MM.1S (cell line): ENCODE data around the gene STX3.

ENCODE experiments used
- DNase-seq: peaks from one replicate; pipeline ENCODE4 v3.0.0-alpha.2; 2015
- H2AFZ ChIP-seq: fragments of 300-600 bp; sonication (generic); 2 replicates; pipeline ENCODE4 v1.6.0; 2016; ENCODE audit warnings: antibody characterized with exemption, low read length
- H3F3A ChIP-seq: fragments of 300-600 bp; sonication (generic); 2 replicates; pipeline ENCODE4 v1.6.1; 2016; ENCODE audit warnings: mild to moderate bottlenecking, antibody characterized with exemption, low read length, moderate library complexity, mixed read lengths; ENCODE audit not compliant: insufficient read depth
- H3K27ac ChIP-seq: fragments of 300-600 bp; sonication (generic); 2 replicates; pipeline ENCODE4 v1.5.1; 2016; ENCODE audit warnings: mild to moderate bottlenecking, low read length
- H3K27me3 ChIP-seq: fragments of 300-600 bp; sonication (generic); replicated peaks from 2 replicates; pipeline ENCODE4 v1.6.0; 2016; ENCODE audit warnings: low read length; ENCODE audit not compliant: insufficient read depth
- H3K36me3 ChIP-seq: fragments of 300-600 bp; sonication (generic); replicated peaks from 2 replicates; pipeline ENCODE4 v1.6.1; 2016; ENCODE audit warnings: mild to moderate bottlenecking, low read length, mixed read lengths; ENCODE audit not compliant: insufficient read depth
- H3K4me1 ChIP-seq: fragments of 300-600 bp; sonication (generic); 2 replicates; pipeline ENCODE4 v1.6.1; 2016; ENCODE audit warnings: low read length, mixed read lengths
- H3K4me2 ChIP-seq: fragments of 300-600 bp; sonication (generic); 2 replicates; pipeline ENCODE4 v1.6.0; 2016; ENCODE audit warnings: low read depth, low read length
- H3K4me3 ChIP-seq: fragments of 300-600 bp; sonication (generic); 2 replicates; pipeline ENCODE4 v1.5.1; 2016; ENCODE audit warnings: low read length, mixed read lengths
- H3K79me2 ChIP-seq: fragments of 300-600 bp; sonication (generic); 2 replicates; pipeline ENCODE4 v1.6.1; 2016; ENCODE audit warnings: mixed run types, low read length, mixed read lengths
- H3K9ac ChIP-seq: fragments of 300-600 bp; sonication (generic); 2 replicates; pipeline ENCODE4 v1.6.1; 2016; ENCODE audit warnings: low read length, mixed read lengths
- H3K9me2 ChIP-seq: fragments of 300-600 bp; sonication (generic); replicated peaks from 2 replicates; pipeline ENCODE4 v1.6.1; 2016; ENCODE audit warnings: mild to moderate bottlenecking, low read length, mixed read lengths; ENCODE audit not compliant: insufficient read depth
- H3K9me3 ChIP-seq: fragments of 300-600 bp; sonication (generic); replicated peaks from 2 replicates; pipeline ENCODE4 v1.6.1; 2016; ENCODE audit warnings: mild to moderate bottlenecking, low read length, mixed read lengths; ENCODE audit not compliant: insufficient read depth
- H4K20me1 ChIP-seq: fragments of 300-600 bp; sonication (generic); 2 replicates; pipeline ENCODE4 v1.6.1; 2016; ENCODE audit warnings: mild to moderate bottlenecking, low read length, moderate library complexity, mixed read lengths; ENCODE audit not compliant: insufficient read depth
- EZH2 ChIP-seq: fragments of 300-600 bp; sonication (generic); optimal IDR thresholded peaks from 2 replicates; pipeline ENCODE3; 2017; ENCODE audit warnings: low read depth, mild to moderate bottlenecking, antibody characterized with exemption, low read length, mixed read lengths
- EZH2phosphoT487 ChIP-seq: fragments of 300-600 bp; sonication (generic); IDR thresholded peaks from 2 replicates; pipeline ENCODE4 v1.6.1; 2018; ENCODE audit warnings: antibody characterized with exemption, low read length
- TF ChIP-seq, protein P1 (sequence below): fragments of 300-600 bp; sonication (generic); IDR thresholded peaks from 2 replicates; pipeline ENCODE4 v1.5.1; 2016; ENCODE audit warnings: antibody characterized with exemption, low read length, mixed read lengths

STX3 gene

DNA sequence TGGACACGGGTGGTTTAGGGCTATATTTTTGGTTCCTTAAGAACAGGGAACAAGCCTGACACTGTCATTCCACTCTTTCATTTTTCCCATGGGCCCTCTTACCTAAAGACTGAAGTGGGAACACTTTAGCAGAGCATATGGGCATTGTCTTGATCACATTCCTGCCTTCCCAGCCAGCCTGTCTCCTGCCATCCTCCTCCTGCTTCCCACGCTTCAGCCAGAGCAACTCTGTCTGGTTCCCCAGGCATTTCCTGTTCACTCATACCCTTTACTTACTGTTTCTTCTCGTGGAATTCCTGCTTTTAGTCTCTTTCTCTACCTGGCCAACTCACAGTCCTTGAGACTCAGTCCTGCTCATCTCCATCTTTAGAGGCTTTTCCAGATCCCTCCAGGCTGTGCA is 32.6 kb downstream of the STX3 start:
- H3K4me3 ChIP-seq, result no peak overlapping the region
- no peaks in the 10 kb centered on the region for H3K9me3 ChIP-seq
- H3K9me2 ChIP-seq, result no peaks in the 10 kb centered on the region
- H3F3A ChIP-seq, result no peaks in the 10 kb centered on the region
- no peak overlapping the region for H3K9ac ChIP-seq
- no peak for TF ChIP-seq EZH2phosphoT487
- TF ChIP-seq, protein P1, sequence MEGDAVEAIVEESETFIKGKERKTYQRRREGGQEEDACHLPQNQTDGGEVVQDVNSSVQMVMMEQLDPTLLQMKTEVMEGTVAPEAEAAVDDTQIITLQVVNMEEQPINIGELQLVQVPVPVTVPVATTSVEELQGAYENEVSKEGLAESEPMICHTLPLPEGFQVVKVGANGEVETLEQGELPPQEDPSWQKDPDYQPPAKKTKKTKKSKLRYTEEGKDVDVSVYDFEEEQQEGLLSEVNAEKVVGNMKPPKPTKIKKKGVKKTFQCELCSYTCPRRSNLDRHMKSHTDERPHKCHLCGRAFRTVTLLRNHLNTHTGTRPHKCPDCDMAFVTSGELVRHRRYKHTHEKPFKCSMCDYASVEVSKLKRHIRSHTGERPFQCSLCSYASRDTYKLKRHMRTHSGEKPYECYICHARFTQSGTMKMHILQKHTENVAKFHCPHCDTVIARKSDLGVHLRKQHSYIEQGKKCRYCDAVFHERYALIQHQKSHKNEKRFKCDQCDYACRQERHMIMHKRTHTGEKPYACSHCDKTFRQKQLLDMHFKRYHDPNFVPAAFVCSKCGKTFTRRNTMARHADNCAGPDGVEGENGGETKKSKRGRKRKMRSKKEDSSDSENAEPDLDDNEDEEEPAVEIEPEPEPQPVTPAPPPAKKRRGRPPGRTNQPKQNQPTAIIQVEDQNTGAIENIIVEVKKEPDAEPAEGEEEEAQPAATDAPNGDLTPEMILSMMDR, result no peak
- TF ChIP-seq EZH2, result no peak
- H3K36me3 ChIP-seq, result no peaks in the 10 kb centered on the region
- no peaks in the 10 kb centered on the region for H3K4me1 ChIP-seq
- no peaks in the 10 kb centered on the region for H3K27me3 ChIP-seq
- no peak overlapping the region for H3K27ac ChIP-seq
- DNase-seq, result no peak
- no peaks in the 10 kb centered on the region for H3K79me2 ChIP-seq
- no peak overlapping the region for H2AFZ ChIP-seq
- no peaks in the 10 kb centered on the region for H4K20me1 ChIP-seq
- no peak overlapping the region for H3K4me2 ChIP-seq

- no peaks in the 10 kb centered on the region for H4K20me1 ChIP-seq
- no peak overlapping the region for H3K27ac ChIP-seq
- no peak overlapping the region for H3K9ac ChIP-seq
- H3K4me1 ChIP-seq, result no peaks in the 10 kb centered on the region
- H3F3A ChIP-seq, result no peaks in the 10 kb centered on the region
- no peaks in the 10 kb centered on the region for H3K9me3 ChIP-seq
- no peak overlapping the region for H2AFZ ChIP-seq
- H3K4me2 ChIP-seq, result no peak overlapping the region
- H3K79me2 ChIP-seq, result no peaks in the 10 kb centered on the region
- DNase-seq, result no peak
- no peaks in the 10 kb centered on the region for H3K36me3 ChIP-seq
- no peak overlapping the region for H3K4me3 ChIP-seq
- TF ChIP-seq, protein P1, result no peak
- H3K9me2 ChIP-seq, result no peaks in the 10 kb centered on the region
- H3K27me3 ChIP-seq, result no peaks in the 10 kb centered on the region
These were observed 36.5 kb downstream of the STX3 start for GRCh38 chr11:59791639-59792038.

GRCh38 chr11:59792507-59792906 is 37.3 kb downstream of the STX3 start:
- DNase-seq, result no peak
- no peaks in the 10 kb centered on the region for H3K9me2 ChIP-seq
- H3K27me3 ChIP-seq, result no peaks in the 10 kb centered on the region
- H3K36me3 ChIP-seq, result no peaks in the 10 kb centered on the region
- H4K20me1 ChIP-seq, result no peaks in the 10 kb centered on the region
- H3F3A ChIP-seq, result no peaks in the 10 kb centered on the region
- H3K4me1 ChIP-seq, result no peaks in the 10 kb centered on the region
- no peak overlapping the region for H3K4me3 ChIP-seq
- H2AFZ ChIP-seq, result no peak overlapping the region
- no peaks in the 10 kb centered on the region for H3K79me2 ChIP-seq
- no peak overlapping the region for H3K9ac ChIP-seq
- no peak overlapping the region for H3K4me2 ChIP-seq
- H3K9me3 ChIP-seq, result no peaks in the 10 kb centered on the region
- TF ChIP-seq, protein P1, result no peak
- TF ChIP-seq EZH2 (no peak), EZH2phosphoT487 (no peak)
- no peak overlapping the region for H3K27ac ChIP-seq

DNA sequence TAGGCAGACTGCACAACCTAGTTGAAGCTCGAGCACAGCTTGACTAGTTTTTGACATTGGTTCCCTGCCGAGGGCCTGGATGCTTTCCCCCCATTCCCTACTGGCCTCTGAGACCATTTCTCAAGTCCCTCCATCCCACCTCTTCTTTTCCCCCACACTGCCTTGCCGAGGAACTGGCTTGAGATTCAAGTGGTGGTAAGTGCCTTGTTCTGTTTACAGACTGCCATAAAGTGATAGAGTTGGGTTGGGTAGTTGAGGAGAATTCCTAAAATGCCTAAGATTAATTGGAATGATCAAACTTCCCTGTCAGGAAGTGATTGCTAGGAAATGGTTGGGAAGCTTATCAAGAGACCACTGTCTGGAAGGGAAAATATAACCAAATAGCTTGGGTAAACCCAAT is 39.2 kb downstream of the STX3 start:
- Histone ChIP-seq H3K79me2 (no peaks in the 10 kb centered on the region), H3K27me3 (no peaks in the 10 kb centered on the region), H4K20me1 (no peaks in the 10 kb centered on the region), H3K27ac (no peak overlapping the region), H3K9ac (no peak overlapping the region), H3K4me2 (no peak overlapping the region), H2AFZ (no peak overlapping the region), H3K9me3 (no peaks in the 10 kb centered on the region), H3K4me3 (no peak overlapping the region), H3K9me2 (no peaks in the 10 kb centered on the region), H3F3A (no peaks in the 10 kb centered on the region), H3K4me1 (no peaks in the 10 kb centered on the region), H3K36me3 (no peaks in the 10 kb centered on the region)
- DNase-seq, result no peak
- TF ChIP-seq EZH2phosphoT487 (no peak), EZH2 (no peak)
- TF ChIP-seq, protein P1, result no peak
